Measurements from ENCODE around the gene ANKRD13B. TPM values are rescaled to one million over a fixed set of nuclear protein-coding genes. Genes with fewer than 3 reads are reported as not detected.

ANKRD13B gene
- total RNA-seq, 1 donor from 2014 or later, result 7.6 TPM

GRCh38 chr17:29585080-29585751 lies 7.7 kb upstream of the ANKRD13B start:
- Mint-ChIP-seq H3K36me3 (ENCODE audit: low read depth, unreplicated experiment) (peaks cover 17% of the 10 kb centered on the region), H3K4me3 (ENCODE audit: unreplicated experiment) (no peak overlapping the region), H3K27ac (ENCODE audit: unreplicated experiment) (peak overlapping the region; percentile 75), H3K27me3 (ENCODE audit: unreplicated experiment) (peaks cover 14% of the 10 kb centered on the region), H3K9me3 (ENCODE audit: unreplicated experiment) (no peaks in the 10 kb centered on the region), H3K4me1 (ENCODE audit: unreplicated experiment) (peaks cover 42% of the 10 kb centered on the region)
- no peak for TF ChIP-seq CTCF (IDR thresholded peaks at IDR 0.05; ENCODE audit: unreplicated experiment)
- DNase-seq (ENCODE audit: low spot score), result peak; percentile 53

GRCh38 chr17:29586676-29587469 lies 6.1 kb upstream of the ANKRD13B start:
- TF ChIP-seq CTCF (IDR thresholded peaks at IDR 0.05; ENCODE audit: unreplicated experiment), result no peak
- no peak for DNase-seq (ENCODE audit: low spot score)
- H3K4me1 Mint-ChIP-seq (ENCODE audit: unreplicated experiment), result peaks cover 51% of the 10 kb centered on the region
- peak overlapping the region; percentile 37 for H3K4me3 Mint-ChIP-seq (ENCODE audit: unreplicated experiment)
- peak overlapping the region; percentile 42 for H3K27ac Mint-ChIP-seq (ENCODE audit: unreplicated experiment)
- H3K36me3 Mint-ChIP-seq (ENCODE audit: low read depth, unreplicated experiment), result peaks cover 14% of the 10 kb centered on the region
- H3K9me3 Mint-ChIP-seq (ENCODE audit: unreplicated experiment), result no peaks in the 10 kb centered on the region
- peaks cover 16% of the 10 kb centered on the region for H3K27me3 Mint-ChIP-seq (ENCODE audit: unreplicated experiment)

- H3K27me3 Mint-ChIP-seq (ENCODE audit: unreplicated experiment), result peaks cover 22% of the 10 kb centered on the region
- no peak for DNase-seq (ENCODE audit: low spot score)
- H3K4me1 Mint-ChIP-seq (ENCODE audit: unreplicated experiment), result peaks cover 54% of the 10 kb centered on the region
- H3K9me3 Mint-ChIP-seq (ENCODE audit: unreplicated experiment), result no peaks in the 10 kb centered on the region
- no peak for TF ChIP-seq CTCF (IDR thresholded peaks at IDR 0.05; ENCODE audit: unreplicated experiment)
- H3K4me3 Mint-ChIP-seq (ENCODE audit: unreplicated experiment), result peak overlapping the region; percentile 94
- H3K27ac Mint-ChIP-seq (ENCODE audit: unreplicated experiment), result peak overlapping the region; percentile 42
- peaks cover 9% of the 10 kb centered on the region for H3K36me3 Mint-ChIP-seq (ENCODE audit: low read depth, unreplicated experiment)
Measured at GRCh38 chr17:29587591-29587990, 5.3 kb upstream of the ANKRD13B start.

GRCh38 chr17:29588017-29588561 lies 4.8 kb upstream of the ANKRD13B start:
- H3K4me1 Mint-ChIP-seq (ENCODE audit: unreplicated experiment), result peaks cover 54% of the 10 kb centered on the region

More at GRCh38 chr17:29588017-29588561, 4.8 kb upstream of the ANKRD13B start:
- Mint-ChIP-seq H3K36me3 (ENCODE audit: low read depth, unreplicated experiment) (peaks cover 9% of the 10 kb centered on the region), H3K27me3 (ENCODE audit: unreplicated experiment) (peaks cover 22% of the 10 kb centered on the region), H3K27ac (ENCODE audit: unreplicated experiment) (peak overlapping the region; percentile 85), H3K9me3 (ENCODE audit: unreplicated experiment) (no peaks in the 10 kb centered on the region), H3K4me3 (ENCODE audit: unreplicated experiment) (peak overlapping the region; percentile 94)
- TF ChIP-seq CTCF (IDR thresholded peaks at IDR 0.05; ENCODE audit: unreplicated experiment), result no peak
- DNase-seq (ENCODE audit: low spot score), result no peak

Measured in endothelial cell (in vitro differentiated cells).